Upper lobe of left lung (tissue), 6 donors: Measurements from ENCODE around the gene AMT. TPM values are rescaled to one million over a fixed set of nuclear protein-coding genes. Genes with fewer than 3 reads are reported as not detected.

Experiments
- ATAC-seq, 2 donors: fragments of 200-7000 bp; cut with Tn5 transposase; one replicate each; pipeline ENCODE4 v1.9.1; 2022; ENCODE audit warnings: mild to moderate bottlenecking in 2 of 2, moderate library complexity in 2 of 2; ENCODE audit not compliant: low FRiP score in 2 of 2
- DNase-seq, 2 donors: peaks; one replicate each; pipeline ENCODE4 v3.0.0-alpha.2; 2019 to 2020
- H3K27ac ChIP-seq, 4 donors: fragments of 200-600 bp; sonication (generic); one replicate each; pipeline ENCODE4 v1.5.1; 2016 to 2019
- H3K27me3 ChIP-seq, 4 donors: fragments of 200-600 bp; sonication (generic); one replicate each; pipeline ENCODE4 v1.5.1; 2017 to 2019
- H3K36me3 ChIP-seq, 4 donors: fragments of 200-600 bp; sonication (generic); one replicate each; pipeline ENCODE4 v1.5.1; 2016 to 2019
- H3K4me1 ChIP-seq, 4 donors: fragments of 200-600 bp; sonication (generic); one replicate each; pipeline ENCODE4 v1.5.1; 2018 to 2019
- H3K4me3 ChIP-seq, 4 donors: fragments of 200-600 bp; sonication (generic); one replicate each; pipeline ENCODE4 v1.5.1; 2017 to 2019; ENCODE audit warnings: mild to moderate bottlenecking in 2 of 4, moderate library complexity in 1 of 4
- H3K9me3 ChIP-seq, 4 donors: fragments of 200-600 bp; sonication (generic); one replicate each; pipeline ENCODE4 v1.5.1; 2018 to 2019
- CTCF ChIP-seq, 6 experiments: fragments of 450-650 bp in 4 of 6; fragments of 200-600 bp in 2 of 6; sonication (generic) in 2 of 6; IDR thresholded peaks; one replicate each; pipeline ENCODE4 v1.5.1; 2016 to 2019; ENCODE audit warnings: antibody characterized with exemption in 6 of 6
- EP300 ChIP-seq, 4 donors: sonication (generic); formaldehyde crosslinking; IDR thresholded peaks; one replicate each; pipeline ENCODE4 v1.5.1; 2017; ENCODE audit warnings: antibody characterized with exemption in 4 of 4, control low read depth in 2 of 4
- POLR2A ChIP-seq, 4 donors: fragments of 450-650 bp; IDR thresholded peaks; one replicate each; pipeline ENCODE4 v1.5.1; 2016 to 2017; ENCODE audit warnings: antibody characterized with exemption in 4 of 4, mild to moderate bottlenecking in 2 of 4
- POLR2AphosphoS5 ChIP-seq, 2 donors: sonication (generic); formaldehyde crosslinking; IDR thresholded peaks; one replicate each; pipeline ENCODE4 v1.5.1; 2017; ENCODE audit warnings: antibody characterized with exemption in 2 of 2
- WGBS, 2 donors: methylation state at CpG; one replicate each; pipeline ENCODE4 v1.1.5; 2017 to 2018; 5-methylcytosine and 5-hydroxymethylcytosine counted together
- total RNA-seq, 6 donors: library from RNA; depleted of rRNA in 4 of 6; stranded (reverse); fragments of >200 nt in 4 of 6; gene quantifications; one replicate each; pipeline versions ENCODE4 v1.1.0 to v1.2.1, GENCODE V29; 2016 to 2021
- donor health status: DM: no; HTN: no; CAD: no; lungs with moderate emphysema.
- donor health status: DM: no; HTN: yes; CAD: no; lungs with severe emphysema.

AMT gene
- total RNA-seq, 6 donors from 2014 or later = 2.3 to 59.7 (median 11.4) TPM

DNA sequence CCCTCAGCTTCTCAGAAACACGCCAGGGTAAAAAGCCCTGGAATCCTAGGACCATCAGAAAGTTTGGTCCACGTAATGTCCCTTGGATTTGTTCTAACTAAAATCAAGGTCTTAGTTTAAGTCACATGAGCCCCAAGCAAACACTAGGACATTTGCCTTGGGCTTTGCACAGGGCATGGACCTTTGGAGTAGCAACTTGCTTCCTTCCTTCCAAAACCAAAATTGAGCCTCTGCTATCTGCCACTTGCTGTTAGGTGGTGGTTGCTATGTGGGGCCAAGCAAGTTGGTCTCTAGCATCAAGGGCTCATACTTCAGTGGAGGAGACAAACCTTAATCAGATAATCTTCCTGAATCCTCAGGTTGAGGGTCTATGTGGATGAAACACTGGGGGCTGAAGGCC, 43.8 kb upstream of the AMT start:
- Histone ChIP-seq H3K9me3 (no peaks in the 10 kb centered on the region), H3K27ac (peak overlapping the region in 3 of 4 donors; percentile 22 to 72 (median 54)), H3K4me3 (no peak overlapping the region), H3K36me3 (no peaks in the 10 kb centered on the region), H3K4me1 (peaks cover 31 to 53% (median 37%) of the 10 kb centered on the region in 4 donors), H3K27me3 (no peaks in the 10 kb centered on the region)
- no peak for TF ChIP-seq POLR2AphosphoS5 (IDR thresholded peaks at IDR 0.05)
- no peak for TF ChIP-seq EP300 (IDR thresholded peaks at IDR 0.05)
- TF ChIP-seq CTCF (IDR thresholded peaks at IDR 0.05) = no peak
- TF ChIP-seq POLR2A (IDR thresholded peaks at IDR 0.05) = no peak
- whole genome bisulfite sequencing, 2 donors = 92 to 94% methylated on average over 2 of the region's 2 CpGs
- DNase-seq (no peak), ATAC-seq (no peak)

- ATAC-seq = no peak
- Histone ChIP-seq H3K27ac (peak overlapping the region in 3 of 4 donors; percentile 22 to 72 (median 54)), H3K27me3 (no peaks in the 10 kb centered on the region), H3K36me3 (no peaks in the 10 kb centered on the region), H3K4me1 (peaks cover 30 to 55% (median 37%) of the 10 kb centered on the region in 4 donors), H3K9me3 (no peaks in the 10 kb centered on the region), H3K4me3 (no peak overlapping the region)
- WGBS, 2 donors = 79 to 87% methylated on average over 18 of the region's 18 CpGs
- no peak for TF ChIP-seq CTCF (IDR thresholded peaks at IDR 0.05)
- no peak for TF ChIP-seq POLR2AphosphoS5 (IDR thresholded peaks at IDR 0.05)
- TF ChIP-seq EP300 (IDR thresholded peaks at IDR 0.05) = no peak
- peak in 1 of 2 donors; percentile 48 for DNase-seq
These were observed 43.2 kb upstream of the AMT start for GRCh38 chr3:49465270-49466034.

DNA sequence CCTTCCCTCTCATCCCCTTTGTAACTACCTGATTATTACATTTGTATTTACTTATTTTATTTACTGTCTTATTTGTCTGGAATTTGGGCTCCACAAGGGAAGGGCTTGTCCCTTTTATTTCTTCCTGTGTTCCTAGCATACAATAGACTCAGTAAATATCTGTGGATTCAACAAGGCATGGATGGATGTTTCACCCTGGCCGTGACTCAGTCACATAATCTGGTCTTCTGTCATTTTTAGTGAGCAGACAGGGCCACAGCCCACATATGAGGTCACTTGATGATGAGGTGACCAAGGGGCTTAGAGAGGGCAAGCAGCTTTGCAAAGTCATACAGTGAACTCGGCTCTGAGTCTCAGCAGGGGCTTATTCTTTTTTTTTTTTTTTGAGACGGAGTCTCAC, 39.9 kb upstream of the AMT start:
- peak in 1 of 2 donors; percentile 40 for ATAC-seq
- peak overlapping the region; percentile 57 to 83 (median 78) for H3K27ac ChIP-seq
- H3K27me3 ChIP-seq = no peaks in the 10 kb centered on the region
- peaks cover 14 to 48% (median 24%) of the 10 kb centered on the region in 4 donors for H3K4me1 ChIP-seq
- H3K4me3 ChIP-seq = no peak overlapping the region
- no peak for DNase-seq
- TF ChIP-seq EP300 (IDR thresholded peaks at IDR 0.05) = no peak
- no peak for TF ChIP-seq CTCF (IDR thresholded peaks at IDR 0.05)
- no peak for TF ChIP-seq POLR2A (IDR thresholded peaks at IDR 0.05)
- no peak for TF ChIP-seq POLR2AphosphoS5 (IDR thresholded peaks at IDR 0.05)
- no peaks in the 10 kb centered on the region for H3K36me3 ChIP-seq
- no peaks in the 10 kb centered on the region for H3K9me3 ChIP-seq
- WGBS, 2 donors = 68 to 69% methylated on average over 3 of the region's 3 CpGs

- WGBS, 2 donors = 44 to 47% methylated on average over 1 of the region's 1 CpG
- peak in 1 of 2 donors; percentile 6 for ATAC-seq
- no peak for DNase-seq
- peaks cover 14 to 48% (median 24%) of the 10 kb centered on the region in 4 donors for H3K4me1 ChIP-seq
- H3K27me3 ChIP-seq = no peaks in the 10 kb centered on the region
- H3K4me3 ChIP-seq = no peak overlapping the region
- TF ChIP-seq POLR2A (IDR thresholded peaks at IDR 0.05) (no peak), POLR2AphosphoS5 (IDR thresholded peaks at IDR 0.05) (no peak), EP300 (IDR thresholded peaks at IDR 0.05) (no peak), CTCF (IDR thresholded peaks at IDR 0.05) (no peak)
- H3K36me3 ChIP-seq = no peaks in the 10 kb centered on the region
- no peaks in the 10 kb centered on the region for H3K9me3 ChIP-seq
- H3K27ac ChIP-seq = peak overlapping the region; percentile 57 to 83 (median 78)
These were observed 39.3 kb upstream of the AMT start for GRCh38 chr3:49461443-49462171.
